Activated T-helper 1 cell treated with anti-CD3 and anti-CD28 coated beads, Interleukin-2, amount 50 U/mL, for 16 hours (primary cell): ENCODE data around the gene ERAP2.
"Not testable (repeated sequence)": the region's sequence is repeated elsewhere in the genome, so short reads cannot be mapped to it uniquely, and the experiment has no call there.

Experiments
- DNase-seq, 2 donors: peaks; one replicate each; pipeline ENCODE4 v3.0.0-alpha.2; 2020; ENCODE audit warnings: low read depth in 1 of 2, low spot score in 1 of 2

ERAP2 gene, protein sequence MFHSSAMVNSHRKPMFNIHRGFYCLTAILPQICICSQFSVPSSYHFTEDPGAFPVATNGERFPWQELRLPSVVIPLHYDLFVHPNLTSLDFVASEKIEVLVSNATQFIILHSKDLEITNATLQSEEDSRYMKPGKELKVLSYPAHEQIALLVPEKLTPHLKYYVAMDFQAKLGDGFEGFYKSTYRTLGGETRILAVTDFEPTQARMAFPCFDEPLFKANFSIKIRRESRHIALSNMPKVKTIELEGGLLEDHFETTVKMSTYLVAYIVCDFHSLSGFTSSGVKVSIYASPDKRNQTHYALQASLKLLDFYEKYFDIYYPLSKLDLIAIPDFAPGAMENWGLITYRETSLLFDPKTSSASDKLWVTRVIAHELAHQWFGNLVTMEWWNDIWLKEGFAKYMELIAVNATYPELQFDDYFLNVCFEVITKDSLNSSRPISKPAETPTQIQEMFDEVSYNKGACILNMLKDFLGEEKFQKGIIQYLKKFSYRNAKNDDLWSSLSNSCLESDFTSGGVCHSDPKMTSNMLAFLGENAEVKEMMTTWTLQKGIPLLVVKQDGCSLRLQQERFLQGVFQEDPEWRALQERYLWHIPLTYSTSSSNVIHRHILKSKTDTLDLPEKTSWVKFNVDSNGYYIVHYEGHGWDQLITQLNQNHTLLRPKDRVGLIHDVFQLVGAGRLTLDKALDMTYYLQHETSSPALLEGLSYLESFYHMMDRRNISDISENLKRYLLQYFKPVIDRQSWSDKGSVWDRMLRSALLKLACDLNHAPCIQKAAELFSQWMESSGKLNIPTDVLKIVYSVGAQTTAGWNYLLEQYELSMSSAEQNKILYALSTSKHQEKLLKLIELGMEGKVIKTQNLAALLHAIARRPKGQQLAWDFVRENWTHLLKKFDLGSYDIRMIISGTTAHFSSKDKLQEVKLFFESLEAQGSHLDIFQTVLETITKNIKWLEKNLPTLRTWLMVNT

DNA sequence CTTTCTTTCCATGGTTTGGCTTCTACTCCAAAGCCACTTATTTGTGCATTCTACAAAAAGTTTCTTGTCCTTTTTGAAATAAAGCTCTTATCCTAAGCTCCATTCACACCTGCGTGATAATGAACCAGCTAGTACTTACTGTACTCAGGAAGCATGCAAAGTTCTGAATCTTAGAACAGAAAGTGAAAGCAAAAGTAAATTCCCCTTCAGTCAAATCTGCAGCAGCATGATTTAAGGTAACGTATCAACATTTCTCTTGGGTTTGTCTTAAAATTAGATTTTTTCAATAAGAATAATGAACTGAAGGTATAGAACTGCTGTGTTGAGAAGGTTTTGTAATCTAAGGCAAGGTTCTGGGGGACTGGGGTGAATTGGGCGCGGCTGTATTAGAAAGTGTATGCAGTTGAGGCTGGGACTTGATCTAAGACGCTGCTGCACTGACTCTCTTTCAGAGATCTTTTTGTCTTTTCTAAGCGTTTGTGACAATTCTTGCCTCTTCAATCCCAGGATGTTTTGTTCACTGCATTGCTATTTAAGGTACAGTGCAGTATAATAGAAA is at the start of gene ERAP2:
Gene ERAP2, plus strand, starts transcription at position 209 of the 559 bp plus-strand sequence. CDS start 3,186 bp downstream, outside the sequence.
- DNase-seq, result no peak

DNA sequence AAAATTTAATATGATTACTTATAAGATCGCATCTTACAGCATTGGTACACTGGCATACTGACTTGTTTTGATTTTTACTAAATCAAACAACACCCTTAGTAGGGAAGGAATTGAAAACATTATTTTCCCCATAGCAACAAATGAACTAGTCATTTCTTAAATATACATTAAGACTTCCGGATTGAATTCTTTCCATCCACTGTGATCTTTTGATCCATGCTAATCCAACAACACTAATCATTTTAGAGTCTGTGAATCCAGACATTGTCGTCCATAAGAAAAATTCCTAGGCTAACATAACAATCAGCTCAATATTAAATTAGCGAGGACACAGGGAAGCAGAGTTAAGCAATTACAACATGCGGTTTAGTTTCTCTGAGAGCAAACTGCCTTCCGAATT is 47.0 kb upstream of the ERAP2 start:
- no peak for DNase-seq

DNA sequence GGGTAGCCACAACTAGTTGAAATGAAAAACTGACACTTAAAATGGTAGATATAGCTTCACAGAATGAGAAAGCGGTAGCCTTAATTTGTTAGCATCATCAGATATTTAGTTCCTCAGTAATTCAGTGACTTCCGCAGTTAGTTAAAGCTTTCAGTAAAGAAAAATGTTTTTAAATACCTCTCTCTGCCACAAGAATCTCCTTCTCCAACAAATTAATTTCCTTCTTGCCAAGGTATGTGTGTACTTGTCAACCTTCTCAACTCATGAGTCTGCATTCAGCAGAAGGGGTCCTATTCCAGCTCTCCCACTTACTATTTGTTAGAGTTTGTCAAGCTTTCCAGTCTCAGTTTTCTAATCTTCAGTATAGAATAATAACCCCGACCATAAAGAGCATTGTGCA is 42.3 kb upstream of the ERAP2 start:
- no peak for DNase-seq

DNA sequence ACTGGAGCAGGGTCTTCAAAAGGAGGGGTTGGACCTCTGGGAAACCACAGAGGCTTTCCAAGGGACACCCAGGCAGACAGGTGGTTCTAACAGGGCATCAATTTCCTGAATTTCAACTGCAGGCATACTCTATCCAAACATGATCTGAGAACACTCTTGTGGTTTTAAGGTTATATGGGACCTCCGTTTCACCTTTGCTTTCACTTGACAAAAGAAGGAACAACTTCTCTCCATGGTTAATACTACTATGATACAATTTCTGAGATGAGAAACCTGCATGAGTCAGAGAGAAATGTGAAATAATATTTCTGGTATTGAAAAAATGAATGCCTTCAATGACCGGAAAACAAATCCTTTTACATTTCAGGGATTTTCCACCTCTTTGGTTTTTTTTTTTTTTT is 40.5 kb upstream of the ERAP2 start:
- no peak for DNase-seq

DNA sequence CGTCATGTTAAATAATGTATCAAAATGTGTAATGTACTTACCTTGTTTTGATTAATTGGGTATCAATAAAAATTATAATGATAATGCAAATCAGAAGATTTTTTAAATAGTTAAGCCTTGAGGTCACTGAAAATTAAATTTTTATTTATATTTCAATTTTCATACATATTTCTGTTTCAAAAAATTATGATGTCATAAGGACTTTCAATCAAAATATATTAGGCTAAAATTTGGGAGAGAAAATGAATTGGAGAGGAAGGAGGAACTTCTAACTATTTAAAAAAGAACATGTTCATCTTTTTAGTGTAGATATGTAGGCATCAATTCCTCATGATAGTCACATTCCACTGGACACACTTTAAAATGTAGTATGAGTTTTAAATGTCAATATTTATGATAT is 39.5 kb upstream of the ERAP2 start:
- DNase-seq, result no peak

DNA sequence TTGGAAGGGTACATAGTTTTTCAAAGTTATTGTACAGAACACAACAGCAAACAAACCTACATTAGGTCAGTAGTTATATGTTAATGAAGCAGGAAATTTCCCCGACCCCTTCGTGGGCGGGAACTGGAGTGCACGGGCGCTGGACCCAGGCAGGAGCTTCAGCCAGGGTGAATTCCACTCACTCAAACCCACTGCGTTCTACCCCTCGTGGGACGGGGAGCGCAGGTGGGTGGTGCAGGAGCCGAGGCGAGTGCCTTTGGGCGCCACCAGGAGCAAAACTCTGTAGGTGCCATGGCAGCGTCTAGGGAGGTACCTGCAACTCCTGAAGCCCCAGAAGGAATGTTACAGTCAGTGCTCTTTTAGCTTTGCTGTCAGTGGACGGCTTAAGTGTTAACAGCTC is 39.0 kb upstream of the ERAP2 start:
- no peak for DNase-seq

DNA sequence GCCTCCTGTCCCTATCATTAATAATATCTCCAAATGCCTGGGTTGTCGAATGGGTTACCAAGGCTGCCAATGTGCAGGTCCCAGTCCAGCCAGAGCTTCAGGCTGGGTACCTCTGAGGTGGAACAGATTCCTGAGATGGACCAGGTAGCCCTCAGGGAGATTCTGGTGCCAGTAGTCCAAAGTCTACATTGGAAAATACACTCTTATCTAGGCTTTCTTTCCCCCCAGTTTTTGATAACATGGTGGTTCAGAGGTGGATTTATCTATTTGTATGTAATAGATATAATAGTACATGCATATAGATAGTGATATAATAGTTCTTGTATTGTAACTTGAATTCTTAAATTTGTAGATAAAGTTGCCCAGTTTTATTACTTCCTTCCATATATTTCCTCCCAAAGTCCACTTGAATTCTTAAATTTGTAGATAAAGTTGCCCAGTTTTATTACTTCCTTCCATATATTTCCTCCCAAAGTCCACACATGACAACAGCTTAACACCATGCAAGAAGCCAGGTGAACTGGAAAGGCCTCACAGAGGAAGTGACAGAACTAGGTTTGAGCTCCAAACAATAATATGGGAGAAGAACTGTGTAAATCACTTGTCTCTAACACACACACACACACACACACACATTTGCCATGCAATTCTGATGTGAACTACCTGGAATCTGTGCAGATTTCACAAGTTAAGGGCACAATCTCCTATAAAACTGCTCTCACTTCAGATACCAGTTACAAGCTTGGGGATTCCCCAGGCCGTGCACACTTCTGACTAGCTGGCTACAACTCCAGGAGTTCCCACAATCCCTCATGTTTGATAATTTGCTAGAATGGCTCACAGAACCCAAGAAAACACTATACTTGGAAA is 37.9 kb upstream of the ERAP2 start:
- no peak for DNase-seq

DNA sequence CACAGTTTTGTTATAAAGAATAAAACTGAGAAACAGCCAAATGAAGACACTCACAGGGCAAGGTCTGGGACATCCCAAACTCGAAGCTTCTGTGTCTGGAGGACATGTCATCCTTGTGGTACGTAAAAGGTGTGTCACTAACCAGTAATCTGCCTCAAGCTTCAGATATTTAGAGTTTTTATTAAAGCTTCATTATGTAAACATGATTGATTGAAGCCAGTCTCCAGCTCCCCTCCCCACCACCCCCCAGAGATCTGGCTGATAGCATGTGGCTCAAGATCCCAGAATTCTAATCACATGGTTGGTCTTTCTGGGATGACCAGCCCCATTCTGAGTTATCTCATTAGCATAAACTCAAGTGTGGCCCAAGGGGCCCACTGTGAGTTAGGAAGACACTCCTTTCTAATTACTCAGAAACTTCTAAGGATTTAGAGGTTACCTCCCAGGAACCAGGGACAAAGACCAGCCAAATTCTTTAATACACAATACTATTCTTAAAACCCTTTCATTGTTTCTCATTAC is 37.2 kb upstream of the ERAP2 start:
- no peak for DNase-seq

DNA sequence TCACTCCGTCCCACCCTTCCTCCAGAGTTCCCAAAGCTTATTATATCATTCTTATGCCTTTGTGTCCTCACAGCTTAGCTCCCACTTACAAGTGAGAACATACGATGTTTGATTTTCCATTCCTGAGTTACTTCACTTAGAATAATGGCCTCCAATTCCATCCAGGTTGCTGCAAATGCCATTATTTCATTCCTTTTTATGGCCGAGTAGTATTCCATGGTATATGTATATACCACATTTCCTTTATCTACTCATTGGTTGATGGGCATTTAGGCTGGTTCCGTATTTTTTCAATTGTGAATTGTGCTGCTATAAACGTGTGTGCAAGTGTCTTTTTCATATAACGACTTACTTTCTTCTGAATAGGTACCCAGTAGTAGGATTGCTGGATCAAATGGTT is 34.4 kb upstream of the ERAP2 start:
- not testable (repeated sequence) for DNase-seq

DNA sequence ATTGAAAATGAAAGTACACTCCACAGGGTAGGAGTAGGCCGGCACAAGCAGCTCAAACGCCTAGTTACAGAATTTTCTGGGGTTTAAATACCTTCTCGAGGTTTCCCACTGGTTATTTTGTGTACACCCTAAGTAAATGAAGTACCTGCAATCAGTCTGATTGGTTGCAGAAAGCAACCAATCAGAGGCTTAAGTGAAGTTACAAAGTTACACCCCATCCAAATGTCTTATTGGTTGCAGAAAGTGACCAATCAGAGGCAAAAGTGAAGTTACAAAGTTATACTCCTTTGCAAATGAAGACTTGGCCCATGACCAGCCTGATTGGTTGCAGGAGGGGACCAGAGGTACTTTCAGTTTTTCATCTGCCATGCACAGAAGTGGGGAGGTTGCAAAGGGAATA is 33.2 kb upstream of the ERAP2 start:
- no peak for DNase-seq

DNA sequence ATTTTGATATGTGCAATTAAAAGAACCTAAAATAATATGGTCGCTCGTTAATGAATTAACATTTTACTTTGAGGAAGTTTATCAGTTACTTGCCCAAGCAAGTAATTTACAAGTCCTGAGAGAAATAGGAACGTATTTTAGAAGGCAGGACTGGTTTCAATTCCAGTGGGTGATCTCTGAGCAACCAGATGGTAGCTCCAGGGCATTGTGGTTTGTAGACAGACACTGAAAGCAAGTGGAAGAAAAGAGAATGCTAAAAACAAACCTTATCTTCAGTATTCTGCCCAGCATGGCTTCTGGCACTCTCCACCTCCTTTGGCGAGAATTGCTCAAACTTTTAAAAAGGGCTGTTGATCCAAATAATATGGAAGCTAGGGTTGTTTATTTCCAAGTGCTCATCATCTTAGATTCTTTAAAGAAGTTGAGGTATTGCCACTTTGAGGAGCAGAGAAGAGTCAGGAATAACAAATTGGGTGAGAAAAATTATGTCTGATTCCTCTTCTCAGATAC is 31.8 kb upstream of the ERAP2 start:
- no peak for DNase-seq

DNA sequence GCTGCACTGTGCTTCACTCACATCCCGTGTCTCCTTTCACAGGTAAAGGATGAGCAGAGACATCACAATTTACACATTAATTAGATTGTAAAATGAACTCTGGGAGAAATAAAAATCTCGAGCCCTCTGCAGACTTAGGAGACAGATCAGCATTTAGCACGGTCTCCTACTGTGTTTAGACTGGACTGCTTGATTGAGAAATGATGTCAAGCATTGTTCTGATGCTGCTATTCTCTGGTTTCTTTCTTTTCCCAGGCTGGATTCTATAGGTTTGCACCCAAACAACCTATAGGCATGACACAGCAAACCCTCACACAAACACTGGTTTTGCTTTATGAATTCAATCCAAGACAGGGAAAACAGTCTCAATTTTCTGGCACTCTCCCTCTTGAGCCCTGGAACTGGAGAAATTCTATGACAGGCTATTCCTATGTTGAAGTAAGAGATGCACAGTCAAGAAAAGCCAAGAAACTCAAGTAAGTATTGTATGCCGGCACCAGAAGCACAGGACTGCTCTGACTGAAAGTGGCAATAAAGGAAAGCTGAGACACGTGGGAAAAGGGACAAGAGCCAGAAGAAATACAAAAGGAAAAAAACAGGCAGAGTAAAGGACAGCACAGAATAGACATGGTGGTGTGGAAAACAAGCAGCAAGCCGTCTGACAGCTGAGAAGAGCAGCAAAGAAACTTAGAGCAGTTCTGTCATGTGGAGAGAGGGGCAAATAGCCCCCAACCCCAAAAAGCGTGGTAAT is 24.8 kb upstream of the ERAP2 start:
- DNase-seq, result no peak

DNA sequence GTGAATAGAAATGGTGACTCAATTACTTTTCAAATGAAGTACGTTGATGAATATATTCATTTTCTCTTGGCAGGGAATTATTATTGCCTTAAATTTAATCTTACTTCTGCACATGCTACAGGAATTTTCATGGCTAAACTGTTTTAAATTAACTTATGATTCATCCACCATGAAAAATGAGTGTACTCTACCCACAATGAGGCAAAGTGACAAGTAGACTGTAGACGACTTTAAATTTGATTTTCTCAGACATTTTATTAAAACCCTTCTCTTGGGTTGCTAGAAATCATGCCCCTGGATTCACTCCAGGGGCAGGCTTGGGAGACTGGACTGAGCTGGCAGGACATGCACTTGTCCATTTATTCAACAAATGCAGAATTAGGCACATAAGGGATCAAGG is 23.5 kb upstream of the ERAP2 start:
- no peak for DNase-seq

DNA sequence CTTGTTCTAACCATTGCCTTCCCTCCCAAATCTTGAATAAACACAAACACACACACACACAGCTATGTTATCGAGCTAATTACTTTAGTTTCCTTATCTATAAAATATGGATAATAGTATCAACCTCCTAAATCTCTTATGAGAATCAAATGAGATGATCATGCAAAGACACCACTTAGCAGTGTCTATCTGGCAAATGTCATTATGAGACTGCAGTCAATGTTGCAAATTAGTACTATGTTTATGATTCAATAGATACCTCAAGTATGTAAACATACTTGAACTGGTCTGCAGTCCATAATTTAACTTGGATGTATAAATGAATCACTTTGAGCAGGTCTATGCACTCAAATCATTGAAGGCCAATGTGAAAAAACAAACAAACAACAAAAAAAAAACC is 22.2 kb upstream of the ERAP2 start:
- no peak for DNase-seq

DNA sequence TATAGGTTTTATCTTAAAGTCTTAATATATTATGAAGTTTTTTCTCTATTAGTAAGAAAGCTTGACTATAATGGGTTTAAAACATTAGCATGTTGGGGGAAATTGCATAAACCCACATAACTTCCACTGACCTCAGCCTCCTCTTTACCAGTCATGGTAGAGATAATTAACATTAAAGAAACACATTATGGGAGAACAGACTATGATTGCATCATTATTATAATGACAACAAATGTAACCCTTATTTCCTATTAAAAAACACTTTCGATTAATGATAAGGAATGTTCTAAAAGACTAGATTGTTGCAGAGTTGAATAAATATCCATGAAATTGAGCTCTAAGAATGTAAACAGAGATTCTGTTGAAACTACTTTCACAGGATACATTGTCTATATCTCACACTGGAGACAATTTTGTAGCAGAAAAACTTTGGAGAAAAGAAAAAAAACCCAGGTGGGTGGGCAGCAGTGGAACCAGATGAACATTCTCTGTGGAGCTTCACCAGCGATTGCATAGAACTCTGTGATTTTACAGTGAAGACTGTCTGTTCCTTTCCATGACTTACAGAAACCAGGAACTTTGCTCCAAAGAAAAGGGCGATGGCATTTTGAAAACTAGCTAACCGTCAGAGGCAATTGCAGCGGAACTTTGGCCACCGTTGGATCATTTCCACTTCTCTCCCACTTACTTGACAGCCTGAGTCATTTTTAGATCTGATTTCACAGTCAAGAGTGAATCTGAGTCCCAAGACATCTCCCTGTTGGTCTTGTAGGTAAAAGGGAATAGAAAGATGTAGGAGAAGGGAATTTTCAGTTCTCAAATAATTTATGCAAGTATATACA is 21.0 kb upstream of the ERAP2 start:
- no peak for DNase-seq

DNA sequence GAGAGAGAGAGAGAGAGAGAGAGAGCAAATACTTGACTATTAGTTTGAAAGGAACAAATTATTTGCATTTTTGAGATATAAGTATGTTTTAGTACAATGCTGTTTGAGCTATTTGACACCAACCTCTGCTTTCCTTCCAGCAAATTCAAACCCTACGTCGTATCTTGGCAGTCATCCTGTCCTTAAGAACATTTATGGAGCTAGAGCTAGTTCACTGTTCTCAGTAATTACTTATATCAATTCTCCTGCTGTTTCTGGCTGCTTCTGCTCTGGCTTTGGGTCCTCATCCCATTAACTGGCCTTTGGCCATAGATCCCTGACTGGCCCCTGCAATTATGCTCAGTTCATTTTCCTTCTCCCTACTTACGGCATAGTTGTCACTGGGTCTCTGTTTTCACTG is 19.9 kb upstream of the ERAP2 start:
- DNase-seq, result no peak

DNA sequence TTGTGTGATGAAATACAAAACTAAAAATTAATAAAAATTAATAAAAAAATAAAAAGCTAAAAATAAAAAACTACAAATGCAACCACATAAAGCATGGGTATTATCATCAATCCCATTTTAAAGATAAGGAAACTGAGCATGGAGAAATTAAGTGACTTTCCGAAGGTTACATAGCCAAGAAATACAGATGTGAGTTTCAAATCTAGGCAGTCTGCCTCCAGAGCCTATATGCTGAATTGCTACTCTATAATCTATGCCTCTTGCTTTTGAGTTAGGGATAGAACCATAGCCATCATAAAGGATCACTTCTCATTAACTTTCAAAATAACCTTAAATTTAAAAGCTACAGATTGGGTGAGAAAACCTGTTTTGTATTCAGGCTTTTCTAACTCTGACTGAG is 18.8 kb upstream of the ERAP2 start:
- no peak for DNase-seq

DNA sequence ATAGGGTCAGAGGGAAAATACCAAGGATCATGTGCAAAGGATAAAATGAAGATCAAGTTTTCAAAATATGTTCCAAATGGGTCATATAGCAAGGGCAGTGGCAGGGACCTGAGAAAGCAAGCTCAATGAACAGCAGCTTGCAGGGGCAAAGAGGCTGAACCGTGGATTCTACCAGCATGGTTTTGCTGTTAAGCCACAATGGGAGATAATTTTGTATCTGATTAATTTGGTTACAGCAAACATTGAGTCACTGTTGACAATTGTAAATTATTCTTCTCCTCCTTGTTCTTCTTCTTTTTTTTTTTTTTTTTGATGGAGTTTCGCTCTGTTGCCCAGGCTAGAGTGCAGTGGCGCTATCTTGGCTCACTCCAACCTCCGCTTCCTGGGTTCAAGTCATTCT is 18.4 kb upstream of the ERAP2 start:
- DNase-seq, result no peak

DNA sequence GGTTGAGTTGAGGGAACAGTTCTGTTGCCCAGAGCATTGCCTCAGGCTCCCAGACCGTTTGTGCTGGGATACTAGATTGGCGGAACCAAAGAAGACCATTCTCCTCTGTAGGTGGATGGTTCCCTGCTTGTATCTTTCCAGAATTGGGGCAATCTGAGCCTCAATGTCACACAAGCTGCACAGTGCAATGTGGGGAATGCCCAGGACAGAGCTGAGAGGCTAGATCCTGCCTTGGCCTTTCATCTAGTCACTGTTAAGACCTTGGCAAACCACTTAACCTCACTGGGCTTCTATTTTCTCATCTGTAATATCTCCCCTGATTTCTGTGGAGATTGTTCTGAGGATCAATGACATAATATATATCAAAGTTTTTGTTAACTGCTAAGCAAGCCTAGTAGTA is 16.9 kb upstream of the ERAP2 start:
- DNase-seq, result no peak
